GM19193 (cell line): ENCODE measurements around the gene PPAT.

Source experiments
- POLR2A ChIP-seq: IDR thresholded peaks from 4 replicates; pipeline ENCODE4 v1.6.1; 2011; ENCODE audit not compliant: insufficient read depth, insufficient read length; ENCODE audit errors: extremely low read depth

The PPAT gene

GRCh38 chr4:56448301-56448700 lies 12.9 kb upstream of the PPAT start:
- no peak for TF ChIP-seq POLR2A

- no peak for TF ChIP-seq POLR2A
These were observed 10.3 kb upstream of the PPAT start for GRCh38 chr4:56445699-56446098.

GRCh38 chr4:56444719-56445118 lies 9.3 kb upstream of the PPAT start:
- TF ChIP-seq POLR2A, result no peak

- no peak for TF ChIP-seq POLR2A
These were observed 5.6 kb upstream of the PPAT start for GRCh38 chr4:56440983-56441382.

DNA sequence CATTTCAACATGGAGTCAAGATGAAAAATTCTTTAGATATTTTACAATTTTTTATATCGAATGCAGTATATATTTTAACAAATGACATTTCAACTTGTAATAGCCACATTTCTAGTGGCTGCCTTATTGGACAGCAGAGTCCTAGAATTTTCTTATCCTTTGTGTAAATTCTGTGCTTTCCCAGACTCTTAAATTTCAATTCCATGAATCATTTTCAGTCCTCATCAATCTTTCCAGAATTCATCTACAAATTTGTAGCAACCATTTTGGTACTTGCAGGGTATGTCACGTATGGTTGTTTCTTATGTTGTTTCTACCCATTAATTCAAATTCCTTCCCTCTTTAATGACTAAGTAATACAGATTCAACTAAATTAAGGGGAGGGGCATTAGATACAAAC lies 3.4 kb upstream of the PPAT start:
- TF ChIP-seq POLR2A, result no peak

DNA sequence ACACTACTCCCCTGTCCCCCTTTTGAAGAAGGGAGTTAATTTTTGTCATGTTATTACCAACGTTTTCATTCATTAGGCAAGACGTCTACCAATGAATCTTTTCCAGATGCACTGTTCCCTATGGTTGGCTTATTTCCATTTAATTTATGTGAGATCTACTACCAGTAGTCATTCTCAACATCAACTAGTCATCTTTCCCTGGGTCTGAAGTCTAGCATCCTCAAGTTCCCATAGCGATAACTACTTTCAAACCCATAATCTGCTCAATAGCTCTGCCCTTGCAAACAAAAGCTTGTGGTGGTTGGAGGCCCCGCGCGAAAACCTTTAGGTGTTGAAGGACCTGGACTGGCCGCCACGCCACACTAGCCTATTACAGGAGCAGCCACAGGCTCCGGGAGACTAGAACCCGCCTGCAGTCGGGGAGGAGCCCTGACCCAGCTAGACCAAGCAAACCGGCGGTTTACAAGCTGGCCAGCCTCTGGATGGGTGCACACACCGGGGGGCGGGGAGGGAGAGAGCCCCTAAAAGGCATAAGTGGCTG lies 746 bp downstream of the PPAT start:
- TF ChIP-seq POLR2A, result no peak

GRCh38 chr4:56433280-56433679 lies 2.1 kb downstream of the PPAT start:
- no peak for TF ChIP-seq POLR2A

DNA sequence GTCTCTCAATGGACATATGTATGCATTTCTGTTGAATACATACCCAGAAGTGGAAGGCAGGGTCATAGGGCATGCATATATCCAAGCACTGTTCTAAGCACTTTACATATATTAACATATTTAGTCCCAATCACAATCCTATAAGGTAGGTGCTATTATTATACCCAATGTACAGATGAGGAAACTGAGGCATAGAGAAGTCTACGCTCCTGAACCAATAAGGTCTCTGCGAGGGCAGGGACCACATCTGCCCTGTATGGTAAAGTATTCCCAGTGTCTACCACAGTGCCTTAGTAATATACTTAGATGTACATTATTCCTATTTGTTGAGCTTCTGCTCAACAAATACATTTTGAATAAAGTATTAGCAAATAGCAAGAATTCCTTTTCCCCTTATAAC lies 5.2 kb downstream of the PPAT start:
- TF ChIP-seq POLR2A, result no peak

DNA sequence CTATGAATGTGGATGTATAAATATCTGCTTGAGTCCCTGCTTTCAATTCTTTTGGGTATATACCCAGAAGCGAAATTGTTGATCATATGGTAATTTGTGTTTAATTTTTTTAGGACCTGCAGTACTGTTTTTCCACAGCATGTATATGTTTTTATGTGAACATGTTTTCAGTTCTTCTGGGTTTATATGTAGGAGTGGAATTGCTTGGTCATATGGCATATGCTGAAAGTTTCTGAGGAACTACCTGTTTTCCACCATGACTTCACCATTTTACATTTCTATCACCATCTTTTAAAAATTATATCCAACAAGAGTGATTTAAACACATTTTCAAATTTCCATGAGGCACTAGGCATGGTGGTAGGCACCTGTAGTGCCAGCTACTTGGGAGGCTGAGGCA lies 8.2 kb downstream of the PPAT start:
- no peak for TF ChIP-seq POLR2A

- no peak for TF ChIP-seq POLR2A
These were observed 9.1 kb downstream of the PPAT start for GRCh38 chr4:56426273-56426672.

DNA sequence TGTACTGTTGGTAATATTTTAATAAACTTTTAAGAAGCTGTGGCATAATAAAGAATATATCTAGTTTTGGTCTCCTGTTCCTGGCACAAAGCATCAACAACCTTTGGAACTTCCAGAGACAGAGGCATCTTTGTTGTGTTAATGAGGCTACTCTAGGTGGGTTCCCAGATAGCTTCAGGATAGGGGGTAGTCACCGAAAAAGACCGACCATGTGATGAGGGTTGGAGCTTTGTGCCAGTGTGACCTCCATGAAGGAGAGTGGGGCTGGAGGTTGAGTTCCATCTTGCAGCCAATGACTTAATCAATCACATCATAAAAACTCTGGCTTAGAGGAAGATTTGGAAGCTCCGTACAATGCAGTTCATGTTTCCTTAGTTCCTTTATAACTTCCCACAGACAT lies 9.9 kb downstream of the PPAT start:
- TF ChIP-seq POLR2A, result no peak

GRCh38 chr4:56424697-56425514 lies 10.5 kb downstream of the PPAT start:
- no peak for TF ChIP-seq POLR2A

GRCh38 chr4:56424176-56424575 lies 11.2 kb downstream of the PPAT start:
- TF ChIP-seq POLR2A, result no peak

DNA sequence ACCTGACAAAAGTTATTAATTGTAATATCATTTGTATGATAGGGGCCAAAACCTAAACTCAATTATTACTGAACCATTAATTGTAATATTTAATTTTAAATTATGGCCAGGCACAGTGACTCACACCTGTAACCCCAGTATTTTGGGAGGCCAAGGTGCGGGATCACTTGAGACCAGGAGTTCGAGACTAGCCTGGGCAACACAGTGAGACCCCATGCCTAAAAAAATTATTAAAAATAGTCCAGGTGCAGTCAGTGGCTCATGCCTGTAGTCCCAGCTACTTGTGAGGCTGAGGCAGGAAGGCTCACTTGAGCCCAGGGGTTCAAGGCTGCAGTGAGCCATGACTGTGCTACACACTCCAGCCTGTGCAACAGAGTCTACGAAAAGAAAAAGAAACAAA lies 18.0 kb downstream of the PPAT start:
- no peak for TF ChIP-seq POLR2A

DNA sequence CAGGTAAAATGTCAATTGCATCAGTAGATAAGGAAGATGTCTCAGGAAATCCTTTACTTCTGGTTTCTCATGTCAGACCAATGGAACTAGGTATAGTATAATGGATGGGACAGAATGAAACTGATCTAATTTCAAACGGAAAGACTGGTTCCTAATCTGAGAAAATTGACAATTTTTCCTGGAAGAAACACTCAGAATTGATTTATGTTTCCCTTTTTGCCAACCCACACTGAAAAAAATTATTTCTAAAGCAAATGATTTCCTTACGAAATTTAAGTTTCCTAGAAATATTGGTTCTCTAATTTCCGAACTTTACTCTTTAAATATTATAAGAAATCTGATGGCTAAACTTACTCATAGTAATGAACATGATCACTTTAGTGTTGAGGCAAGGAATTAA lies 19.1 kb downstream of the PPAT start:
- no peak for TF ChIP-seq POLR2A

DNA sequence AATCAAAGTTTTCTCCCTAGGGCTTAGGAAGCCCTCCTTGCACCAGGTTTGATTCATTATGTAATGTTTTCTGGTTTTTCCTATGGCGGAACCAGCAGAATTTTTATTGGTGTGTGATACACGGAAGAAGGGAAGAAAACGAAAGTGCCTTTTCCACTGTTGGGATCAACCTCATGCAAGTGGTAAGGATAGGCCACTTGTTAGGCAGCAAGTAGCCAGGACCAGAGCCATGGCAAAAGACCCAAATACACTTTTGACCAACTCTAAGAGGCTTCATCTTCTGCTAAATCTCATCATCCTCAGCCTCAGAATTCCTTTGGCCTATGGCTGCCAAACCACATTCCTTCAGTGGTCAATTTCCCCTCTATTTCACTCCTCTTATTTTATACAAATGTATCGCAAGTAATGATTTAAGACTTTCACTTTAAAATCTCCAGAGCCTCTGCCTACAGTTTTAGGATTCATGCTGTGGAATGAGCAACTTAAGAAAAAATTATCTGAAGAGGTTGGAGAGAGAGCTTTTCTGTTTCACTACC lies 21.2 kb downstream of the PPAT start:
- no peak for TF ChIP-seq POLR2A

DNA sequence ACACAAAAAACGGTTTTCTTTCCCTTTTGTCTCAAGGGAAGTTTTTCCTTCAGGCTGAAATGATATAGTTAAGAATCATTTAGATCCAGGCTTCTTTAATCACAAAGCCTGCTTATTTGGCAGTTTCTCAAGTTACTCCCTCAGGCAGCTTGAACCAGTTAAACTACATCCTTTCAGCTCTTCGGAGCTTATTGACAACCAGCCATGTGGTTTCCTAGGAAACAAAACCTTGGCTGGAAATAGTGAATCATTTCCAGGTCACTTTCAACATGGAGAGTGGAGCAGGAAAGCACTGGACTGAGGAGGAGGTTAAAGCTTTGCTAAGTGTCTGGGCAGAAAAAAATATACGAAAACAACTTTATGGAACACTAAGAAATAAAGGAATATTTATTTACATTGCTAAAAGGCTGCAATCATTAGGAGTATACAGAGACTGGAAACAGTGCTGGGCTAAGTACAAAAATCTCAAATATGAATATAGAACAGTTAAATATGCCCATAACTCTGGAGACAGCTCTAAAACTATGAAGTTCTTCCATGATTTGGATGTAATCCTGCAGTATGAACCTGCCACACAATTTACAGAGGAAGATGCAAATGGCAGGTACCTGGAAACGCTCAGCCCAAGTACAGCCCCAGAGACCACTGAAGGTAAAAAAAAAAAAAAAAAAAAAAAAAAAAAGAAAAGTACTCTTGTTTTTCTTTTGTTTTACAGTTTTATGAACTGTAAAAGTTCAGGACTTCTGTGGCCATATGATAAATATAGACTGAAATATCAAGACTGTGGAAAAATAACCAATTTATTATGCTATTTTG lies 25.0 kb downstream of the PPAT start:
- no peak for TF ChIP-seq POLR2A
